Measurements from ENCODE around the gene ITPR1. TPM values are rescaled to one million over a fixed set of nuclear protein-coding genes. Genes with fewer than 3 reads are reported as not detected.

Gene ITPR1
- total and polyA plus RNA-seq, 10 of the 15 experiments (the other 5 are each of a cell fraction or from before 2014, with no cell fraction given): 12.2 to 239 (median 28.4) TPM

DNA sequence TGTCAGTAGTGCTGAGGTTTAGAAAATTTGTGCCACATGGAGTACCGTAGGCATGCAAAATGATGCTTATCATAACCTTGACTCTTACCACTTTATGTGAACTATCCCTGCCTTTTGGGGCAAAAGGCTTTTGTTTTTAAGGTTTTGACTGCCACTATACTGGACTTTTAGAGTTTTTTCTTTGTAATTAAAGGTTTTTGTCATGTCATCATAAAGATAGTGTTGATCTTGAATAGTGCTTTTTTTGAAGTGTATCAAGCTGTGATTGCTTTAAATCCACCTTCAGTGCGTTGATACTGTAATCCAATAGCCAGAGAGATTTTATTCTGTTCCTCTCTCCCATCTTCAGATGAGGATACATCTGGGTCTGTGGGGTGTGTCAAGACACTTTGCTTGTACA, 172.9 kb downstream of the ITPR1 start:
- Histone ChIP-seq H3K9me3 (replicated peaks; ENCODE audit: control insufficient read depth, insufficient read depth, low read length) (no peaks in the 10 kb centered on the region), H3K79me2 (ENCODE audit: control insufficient read depth, insufficient read depth, low read length) (no peaks in the 10 kb centered on the region), H4K20me1 (ENCODE audit: control insufficient read depth, insufficient read depth) (no peaks in the 10 kb centered on the region), H3K9ac (ENCODE audit: control insufficient read depth, insufficient read depth, low read length) (no peak overlapping the region), H3K27me3 (replicated peaks in 1 of 2; ENCODE audit: control insufficient read depth in 2 of 2, insufficient read depth in 2 of 2, low read length in 1 of 2) (no peaks in the 10 kb centered on the region), H2AFZ (ENCODE audit: control insufficient read depth, low read depth, low read length) (no peak overlapping the region), H3K4me2 (ENCODE audit: control insufficient read depth, insufficient read depth) (no peak overlapping the region), H3K36me3 (ENCODE audit: control insufficient read depth in 2 of 2, insufficient read depth in 2 of 2, low read length in 1 of 2) (peaks cover 19 to 22% of the 10 kb centered on the region in 2 experiments), H3K4me3 (no peak overlapping the region), H3K27ac (ENCODE audit: control insufficient read depth, insufficient read depth) (no peak overlapping the region), H3K4me1 (ENCODE audit: control insufficient read depth, insufficient read depth, low read length) (no peaks in the 10 kb centered on the region)
- no TSS peak for BruUV-seq (replicated peaks)
- intact Hi-C loops (cut with micrococcal nuclease; ENCODE audit: unreplicated experiment): no loop called here
- 93% methylated on average over 2 of the region's 2 CpGs for WGBS (ENCODE audit: insufficient coverage, insufficient replicate concordance, low lambda C conversion rate, missing lambda C conversion rate)
- SMC1A ChIA-PET (ENCODE audit: uncharacterized antibody, unreplicated experiment): no interaction called here
- ATAC-seq: no peak
- no peak for DNase-seq (ENCODE audit: low read depth, low spot score)
- CTCF ChIA-PET: interaction anchor here (1.2 kb wide), 1 partner anchor 32 kb away, joined by 4 read pairs; no protein-coding TSS in a partner anchor
- no peak for FAIRE-seq
- POLR2A ChIA-PET: no interaction called here
- RAD21 ChIA-PET (ENCODE audit: unreplicated experiment): no interaction called here
- TF ChIP-seq, protein P1, sequence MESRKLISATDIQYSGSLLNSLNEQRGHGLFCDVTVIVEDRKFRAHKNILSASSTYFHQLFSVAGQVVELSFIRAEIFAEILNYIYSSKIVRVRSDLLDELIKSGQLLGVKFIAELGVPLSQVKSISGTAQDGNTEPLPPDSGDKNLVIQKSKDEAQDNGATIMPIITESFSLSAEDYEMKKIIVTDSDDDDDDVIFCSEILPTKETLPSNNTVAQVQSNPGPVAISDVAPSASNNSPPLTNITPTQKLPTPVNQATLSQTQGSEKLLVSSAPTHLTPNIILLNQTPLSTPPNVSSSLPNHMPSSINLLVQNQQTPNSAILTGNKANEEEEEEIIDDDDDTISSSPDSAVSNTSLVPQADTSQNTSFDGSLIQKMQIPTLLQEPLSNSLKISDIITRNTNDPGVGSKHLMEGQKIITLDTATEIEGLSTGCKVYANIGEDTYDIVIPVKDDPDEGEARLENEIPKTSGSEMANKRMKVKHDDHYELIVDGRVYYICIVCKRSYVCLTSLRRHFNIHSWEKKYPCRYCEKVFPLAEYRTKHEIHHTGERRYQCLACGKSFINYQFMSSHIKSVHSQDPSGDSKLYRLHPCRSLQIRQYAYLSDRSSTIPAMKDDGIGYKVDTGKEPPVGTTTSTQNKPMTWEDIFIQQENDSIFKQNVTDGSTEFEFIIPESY (IDR thresholded peaks at IDR 0.05): no peak
- TF ChIP-seq SREBF1 (IDR thresholded peaks at IDR 0.05; ENCODE audit: low read length): no peak
- in situ Hi-C loops (cut with MboI): no loop called here

DNA sequence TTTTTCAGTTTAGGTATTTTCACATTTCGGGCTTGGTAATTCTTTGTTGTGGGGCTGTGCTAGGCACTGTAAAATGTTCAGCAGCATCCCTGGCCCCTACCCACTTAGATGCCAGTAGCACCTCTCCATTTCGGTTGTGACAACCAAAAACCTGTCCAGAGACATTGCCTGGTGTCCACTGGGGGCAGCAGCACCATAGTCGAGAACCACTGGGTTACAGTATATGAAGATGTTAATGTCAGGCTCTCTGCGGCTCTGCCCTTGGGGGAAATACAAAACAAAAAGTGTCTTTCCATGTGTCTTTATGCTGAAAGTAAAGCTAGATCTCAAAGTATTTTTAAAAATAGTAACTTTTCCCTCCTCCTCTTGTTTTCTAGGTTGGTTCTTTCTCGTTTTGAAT, 177.2 kb downstream of the ITPR1 start:
- FAIRE-seq (no peak), ATAC-seq (peak; percentile 74), DNase-seq (ENCODE audit: low read depth, low spot score) (no peak)
- ChIA-PET RAD21 (ENCODE audit: unreplicated experiment) (no interaction called here), POLR2A (no interaction called here), CTCF (interaction anchor here (0.6 to 1.5 kb wide), 4 partner anchors 37 to 395 kb away, joined by 3 to 4 read pairs (median 4); no protein-coding TSS in a partner anchor), SMC1A (ENCODE audit: uncharacterized antibody, unreplicated experiment) (no interaction called here)
- BruUV-seq (replicated peaks): no TSS peak
- no peak overlapping the region for H3K9ac ChIP-seq (ENCODE audit: control insufficient read depth, insufficient read depth, low read length)
- H3K4me1 ChIP-seq (ENCODE audit: control insufficient read depth, insufficient read depth, low read length): no peaks in the 10 kb centered on the region
- no peak overlapping the region for H2AFZ ChIP-seq (ENCODE audit: control insufficient read depth, low read depth, low read length)
- H3K4me3 ChIP-seq: no peak overlapping the region
- no peaks in the 10 kb centered on the region for H4K20me1 ChIP-seq (ENCODE audit: control insufficient read depth, insufficient read depth)
- intact Hi-C loops (cut with micrococcal nuclease; ENCODE audit: unreplicated experiment): no loop called here
- in situ Hi-C loops (cut with MboI): no loop called here
- H3K79me2 ChIP-seq (ENCODE audit: control insufficient read depth, insufficient read depth, low read length): no peaks in the 10 kb centered on the region
- no peaks in the 10 kb centered on the region for H3K9me3 ChIP-seq (replicated peaks; ENCODE audit: control insufficient read depth, insufficient read depth, low read length)
- WGBS (ENCODE audit: insufficient coverage, insufficient replicate concordance, low lambda C conversion rate, missing lambda C conversion rate): 85% methylated on average over 5 of the region's 5 CpGs
- H3K36me3 ChIP-seq (ENCODE audit: control insufficient read depth in 2 of 2, insufficient read depth in 2 of 2, low read length in 1 of 2): peaks cover 11 to 30% of the 10 kb centered on the region in 2 experiments
- no peaks in the 10 kb centered on the region for H3K27me3 ChIP-seq (replicated peaks in 1 of 2; ENCODE audit: control insufficient read depth in 2 of 2, insufficient read depth in 2 of 2, low read length in 1 of 2)
- TF ChIP-seq, protein P2, sequence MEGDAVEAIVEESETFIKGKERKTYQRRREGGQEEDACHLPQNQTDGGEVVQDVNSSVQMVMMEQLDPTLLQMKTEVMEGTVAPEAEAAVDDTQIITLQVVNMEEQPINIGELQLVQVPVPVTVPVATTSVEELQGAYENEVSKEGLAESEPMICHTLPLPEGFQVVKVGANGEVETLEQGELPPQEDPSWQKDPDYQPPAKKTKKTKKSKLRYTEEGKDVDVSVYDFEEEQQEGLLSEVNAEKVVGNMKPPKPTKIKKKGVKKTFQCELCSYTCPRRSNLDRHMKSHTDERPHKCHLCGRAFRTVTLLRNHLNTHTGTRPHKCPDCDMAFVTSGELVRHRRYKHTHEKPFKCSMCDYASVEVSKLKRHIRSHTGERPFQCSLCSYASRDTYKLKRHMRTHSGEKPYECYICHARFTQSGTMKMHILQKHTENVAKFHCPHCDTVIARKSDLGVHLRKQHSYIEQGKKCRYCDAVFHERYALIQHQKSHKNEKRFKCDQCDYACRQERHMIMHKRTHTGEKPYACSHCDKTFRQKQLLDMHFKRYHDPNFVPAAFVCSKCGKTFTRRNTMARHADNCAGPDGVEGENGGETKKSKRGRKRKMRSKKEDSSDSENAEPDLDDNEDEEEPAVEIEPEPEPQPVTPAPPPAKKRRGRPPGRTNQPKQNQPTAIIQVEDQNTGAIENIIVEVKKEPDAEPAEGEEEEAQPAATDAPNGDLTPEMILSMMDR (IDR thresholded peaks at IDR 0.05 in 2 of 3, conservative IDR thresholded peaks at IDR 0.05 in 1 of 3; ENCODE audit: control insufficient read depth in 2 of 3, extremely low read depth in 1 of 3, insufficient read depth in 1 of 3, low read depth in 3 of 3, low read length in 3 of 3): peak in 2 of 3 experiments; percentile 23 to 28; a peak in 1 of 6 replicates
- no peak for TF ChIP-seq CHD2 (IDR thresholded peaks at IDR 0.05; ENCODE audit: borderline replicate concordance, low read depth, low read length)
- no peak overlapping the region for H3K4me2 ChIP-seq (ENCODE audit: control insufficient read depth, insufficient read depth)
- H3K27ac ChIP-seq (ENCODE audit: control insufficient read depth, insufficient read depth): no peak overlapping the region

All from GM12878 (cell line).